DOHH2 (cell line): ENCODE data around the gene SLC9A7.

ENCODE experiments used
- EZH2phosphoT487 ChIP-seq: fragments of 200-600 bp; sonication (generic); IDR thresholded peaks from 2 replicates; pipeline ENCODE4 v1.6.1; 2017; ENCODE audit warnings: borderline replicate concordance, mild to moderate bottlenecking, antibody characterized with exemption, low read length, moderate library complexity, mixed read lengths
- TF ChIP-seq, protein P1 (sequence below): fragments of 200-600 bp; sonication (generic); IDR thresholded peaks from one replicate; pipeline ENCODE4 v1.5.1; 2014; ENCODE audit warnings: antibody characterized with exemption, mild to moderate bottlenecking, low read depth, low read length; ENCODE audit not compliant: poor library complexity, severe bottlenecking

GRCh38 chrX:46710425-46710824 is 48.5 kb downstream of the SLC9A7 start:
- TF ChIP-seq, protein P1, sequence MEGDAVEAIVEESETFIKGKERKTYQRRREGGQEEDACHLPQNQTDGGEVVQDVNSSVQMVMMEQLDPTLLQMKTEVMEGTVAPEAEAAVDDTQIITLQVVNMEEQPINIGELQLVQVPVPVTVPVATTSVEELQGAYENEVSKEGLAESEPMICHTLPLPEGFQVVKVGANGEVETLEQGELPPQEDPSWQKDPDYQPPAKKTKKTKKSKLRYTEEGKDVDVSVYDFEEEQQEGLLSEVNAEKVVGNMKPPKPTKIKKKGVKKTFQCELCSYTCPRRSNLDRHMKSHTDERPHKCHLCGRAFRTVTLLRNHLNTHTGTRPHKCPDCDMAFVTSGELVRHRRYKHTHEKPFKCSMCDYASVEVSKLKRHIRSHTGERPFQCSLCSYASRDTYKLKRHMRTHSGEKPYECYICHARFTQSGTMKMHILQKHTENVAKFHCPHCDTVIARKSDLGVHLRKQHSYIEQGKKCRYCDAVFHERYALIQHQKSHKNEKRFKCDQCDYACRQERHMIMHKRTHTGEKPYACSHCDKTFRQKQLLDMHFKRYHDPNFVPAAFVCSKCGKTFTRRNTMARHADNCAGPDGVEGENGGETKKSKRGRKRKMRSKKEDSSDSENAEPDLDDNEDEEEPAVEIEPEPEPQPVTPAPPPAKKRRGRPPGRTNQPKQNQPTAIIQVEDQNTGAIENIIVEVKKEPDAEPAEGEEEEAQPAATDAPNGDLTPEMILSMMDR, result no peak
- no peak for TF ChIP-seq EZH2phosphoT487
